K562 (cell line): Measurements from ENCODE around the gene GRAMD4.

ENCODE experiments used
- CEBPB ChIP-seq: fragments of 450-650 bp; IDR thresholded peaks from 2 replicates; pipeline ENCODE4 v1.6.1; 2016; ENCODE audit warnings: missing genetic modification characterization, missing compliant biosample characterization
- CEBPZ ChIP-seq: fragments of 150-350 bp; IDR thresholded peaks from 2 replicates; pipeline ENCODE4 v1.6.1; 2014; ENCODE audit warnings: low read depth, mild to moderate bottlenecking, low read length, borderline replicate concordance
- CTCF ChIP-seq, 3 experiments: IDR thresholded peaks in 2 of 3; conservative IDR thresholded peaks in 1 of 3; 2 replicates each; pipeline ENCODE4 v1.5.1; 2011 to 2012; ENCODE audit warnings: low read length in 3 of 3, mild to moderate bottlenecking in 3 of 3, control low read depth in 2 of 3, improper control_type of control experiment in 1 of 3, inconsistent platforms in 1 of 3, low read depth in 1 of 3, mixed read lengths in 1 of 3, moderate library complexity in 1 of 3; ENCODE audit not compliant: insufficient read depth in 2 of 3
- HIVEP1 ChIP-seq: fragments of 250-450 bp; sonication (Bioruptor Pico); IDR thresholded peaks from 2 replicates; pipeline ENCODE4 v1.4.0; 2020; ENCODE audit warnings: mild to moderate bottlenecking
- HOMEZ ChIP-seq: fragments of 250-450 bp; sonication (Bioruptor Pico); IDR thresholded peaks from 2 replicates; pipeline ENCODE4 v1.4.0; 2020; ENCODE audit warnings: mild to moderate bottlenecking, moderate library complexity
- MCM3 ChIP-seq: fragments of 450-650 bp; IDR thresholded peaks from 2 replicates; pipeline ENCODE4 v1.6.1; 2016
- NR2C2 ChIP-seq, 2 experiments: fragments of 200-800 bp in 1 of 2; sonication (Bioruptor generic) in 1 of 2; sonication (generic) in 1 of 2; formaldehyde crosslinking in 1 of 2; IDR thresholded peaks; 2 replicates each; pipeline versions ENCODE4 v1.6.1 to v1.8.0; 2016 to 2022; ENCODE audit warnings: mild to moderate bottlenecking in 1 of 2, missing compliant biosample characterization in 1 of 2, missing genetic modification characterization in 1 of 2, missing genetic modification reagents in 1 of 2
- POLR2A ChIP-seq: fragments of 450-650 bp; conservative IDR thresholded peaks from 2 replicates; pipeline ENCODE4 v1.6.1; 2016
- RBM22 ChIP-seq: fragments of 200-400 bp; formaldehyde crosslinking; IDR thresholded peaks from 2 replicates; pipeline ENCODE4 v1.6.1; 2018; ENCODE audit warnings: low read length, low read depth; ENCODE audit not compliant: poor library complexity, severe bottlenecking
- USF2 ChIP-seq: sonication (generic); formaldehyde crosslinking; IDR thresholded peaks from 2 replicates; pipeline ENCODE4 v1.5.0; 2020; ENCODE audit warnings: missing genetic modification reagents
- VEZF1 ChIP-seq: fragments of 200-800 bp; sonication (Bioruptor generic); IDR thresholded peaks from 2 replicates; pipeline ENCODE4 v1.6.1; 2017; ENCODE audit warnings: missing genetic modification characterization, missing compliant biosample characterization

- TF ChIP-seq CEBPZ (no peak), POLR2A (no peak), CTCF (IDR thresholded peaks at IDR 0.05 in 2 of 3, conservative IDR thresholded peaks at IDR 0.05 in 1 of 3; ENCODE audit: insufficient read depth in 2 of 3, low read depth in 1 of 3, low read length in 3 of 3) (no peak), NR2C2 (CRISPR knock-in tag; IDR thresholded peaks at IDR 0.05) (no peak), NR2C2 (tag; IDR thresholded peaks at IDR 0.05) (no peak), MCM3 (no peak), RBM22 (no peak), HOMEZ (CRISPR knock-in tag) (no peak), VEZF1 (CRISPR knock-in tag) (no peak), CEBPB (tag) (no peak), HIVEP1 (no peak), USF2 (CRISPR knock-in tag) (no peak)
These were observed 851 bp upstream of the GRAMD4 start for GRCh38 chr22:46619240-46619829.
